PC-3 (cell line): ENCODE data around the gene CCDC144A.

Experiments
- CTCF ChIP-seq: fragments of 300-600 bp; sonication (generic); conservative IDR thresholded peaks from 2 replicates; pipeline ENCODE4 v1.5.1; 2017; ENCODE audit warnings: antibody characterized with exemption, low read depth, mild to moderate bottlenecking, low read length
- EZH2 ChIP-seq: fragments of 300-600 bp; sonication (generic); IDR thresholded peaks from one replicate; pipeline ENCODE4 v1.6.1; 2017; ENCODE audit warnings: antibody characterized with exemption, mild to moderate bottlenecking, low read length; ENCODE audit not compliant: unreplicated experiment

GRCh38 chr17:16652252-16652651 lies 37.8 kb upstream of the CCDC144A start:
- no peak for TF ChIP-seq EZH2
- no peak for TF ChIP-seq CTCF
